GM18498 (cell line): ENCODE results near the gene GAGE12J.
"Not testable (repeated sequence)": the region's sequence is repeated elsewhere in the genome, so short reads cannot be mapped to it uniquely, and the experiment has no call there.

Source experiments
- ATAC-seq: cut with Tn5 transposase; IDR thresholded peaks from one replicate; pipeline ENCODE4 v1.9.1; 2021; ENCODE audit warnings: mild to moderate bottlenecking, moderate library complexity; ENCODE audit not compliant: unreplicated experiment

The GAGE12J gene

DNA sequence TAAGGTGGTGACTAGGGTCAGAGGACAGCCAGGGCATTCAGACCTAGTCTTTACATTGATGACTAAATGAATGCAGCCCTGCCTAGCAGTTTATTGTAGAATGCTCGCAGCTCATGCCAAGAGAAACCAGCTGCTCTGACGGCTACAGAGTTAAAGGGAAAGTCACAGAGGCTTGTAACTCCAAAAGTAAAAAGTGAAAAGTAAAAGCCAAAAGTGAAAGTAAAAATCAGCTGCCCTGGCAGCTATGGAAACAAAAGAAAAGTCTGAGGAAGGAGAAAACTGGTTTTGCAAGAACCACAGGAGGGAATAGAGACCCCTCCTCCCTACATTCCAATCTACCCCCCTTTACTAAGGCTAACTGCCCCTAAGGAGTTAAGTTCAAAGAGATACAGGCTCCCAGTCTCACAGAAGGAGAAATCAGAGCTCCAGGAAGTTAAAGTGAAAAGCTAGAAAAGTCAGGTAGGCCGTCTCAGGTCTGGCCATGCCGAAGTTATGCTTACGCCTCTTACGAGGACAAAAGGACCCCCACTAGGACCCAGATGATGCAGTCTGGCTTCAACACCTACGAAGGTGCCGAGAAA is 12.3 kb upstream of the GAGE12J start:
- no peak for ATAC-seq

DNA sequence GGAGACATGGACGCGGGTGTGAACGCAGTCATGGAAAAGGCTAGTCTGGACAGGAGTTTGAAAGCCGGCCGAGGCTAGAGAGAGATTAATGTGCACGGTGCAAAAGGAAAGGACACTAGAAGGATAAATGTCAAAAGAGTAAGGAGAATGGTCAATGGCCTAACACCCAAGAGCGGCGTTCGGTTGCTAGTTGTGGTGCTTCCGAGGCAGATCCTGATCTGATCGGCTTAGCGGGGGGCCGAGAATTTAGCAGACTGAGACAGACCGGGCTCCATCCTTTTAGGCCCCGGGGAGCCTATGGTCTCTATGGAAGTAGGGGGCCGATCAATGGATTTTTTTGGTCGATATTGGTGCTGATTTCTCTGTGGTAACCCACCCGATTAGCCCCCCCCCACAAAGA is 11.5 kb upstream of the GAGE12J start:
- no peak for ATAC-seq

DNA sequence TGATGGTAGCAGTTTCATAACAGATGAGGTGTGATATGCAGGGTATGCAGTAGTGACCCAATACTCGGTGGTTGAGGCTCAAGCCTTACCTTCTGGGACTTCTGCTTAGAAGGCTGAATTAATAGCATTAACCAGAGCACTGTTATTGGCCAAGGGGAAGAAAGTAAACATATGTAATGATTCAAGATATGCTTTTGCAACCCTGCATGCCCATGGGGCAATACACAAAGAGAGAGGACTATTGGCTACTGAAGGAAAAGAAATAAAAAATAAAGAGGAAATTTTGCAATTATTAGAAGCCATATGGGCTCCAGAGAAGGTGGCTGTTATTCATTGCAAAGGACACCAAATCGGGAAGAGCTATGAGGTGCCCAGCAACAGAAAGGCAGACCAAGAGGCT is 9.7 kb upstream of the GAGE12J start:
- no peak for ATAC-seq

DNA sequence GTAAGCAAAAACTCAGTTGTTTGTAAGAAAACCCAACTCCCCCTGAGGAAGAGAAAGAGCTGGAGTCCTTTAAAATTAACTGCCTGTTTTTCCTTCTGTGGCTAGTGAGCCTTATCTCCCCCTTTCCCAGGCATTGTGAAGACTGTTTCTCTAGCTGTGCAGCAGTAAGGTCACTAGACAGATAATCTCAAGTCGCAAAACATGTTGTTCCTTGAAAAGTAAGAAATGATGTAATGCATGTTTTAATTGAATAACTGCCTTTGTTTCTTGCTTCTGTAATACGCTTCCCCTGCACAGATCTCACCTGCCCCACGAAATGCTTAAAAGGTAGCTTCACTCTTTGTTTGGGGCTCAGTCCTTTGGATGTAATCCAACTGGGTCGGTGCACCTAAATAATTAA is 5.8 kb upstream of the GAGE12J start:
- no peak for ATAC-seq

DNA sequence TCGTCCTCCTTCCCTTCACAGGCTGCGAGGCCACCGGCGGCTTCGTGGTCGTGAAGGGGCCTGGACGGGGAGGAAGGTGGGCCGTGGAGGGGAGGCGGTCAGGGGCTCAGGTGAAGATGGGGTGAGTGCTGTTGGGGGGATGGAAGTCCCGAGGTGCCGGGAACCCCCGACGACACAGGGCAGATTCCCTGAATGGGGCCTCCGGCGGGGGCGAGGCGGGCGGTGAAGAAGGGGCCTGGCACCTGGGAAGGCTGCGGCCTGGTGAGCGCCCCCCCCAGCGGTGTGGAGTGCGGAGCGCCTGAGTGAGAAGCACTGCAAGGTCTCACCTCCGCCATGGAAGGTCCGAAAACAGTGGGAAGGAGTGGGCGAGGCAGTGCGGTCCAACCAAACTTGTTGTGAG is 429 bp downstream of the GAGE12J start:
- not testable (repeated sequence) for ATAC-seq

DNA sequence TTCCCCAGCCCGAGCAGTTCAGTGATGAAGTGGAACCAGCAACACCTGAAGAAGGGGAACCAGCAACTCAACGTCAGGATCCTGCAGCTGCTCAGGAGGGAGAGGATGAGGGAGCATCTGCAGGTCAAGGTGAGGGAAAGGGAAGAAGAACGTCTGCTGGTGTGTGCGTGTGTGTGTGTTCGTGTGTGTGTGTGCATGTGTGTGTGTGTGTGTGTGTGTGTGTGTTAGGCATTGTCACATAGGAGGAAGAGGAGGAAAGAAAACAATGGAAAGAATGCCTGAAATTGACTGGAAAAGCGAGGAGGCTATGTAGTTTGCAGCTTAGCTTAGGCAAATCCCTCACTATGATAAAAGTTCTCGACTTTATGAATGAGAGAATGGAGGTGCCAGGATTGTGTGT is 1.9 kb downstream of the GAGE12J start:
- ATAC-seq, result not testable (repeated sequence)

DNA sequence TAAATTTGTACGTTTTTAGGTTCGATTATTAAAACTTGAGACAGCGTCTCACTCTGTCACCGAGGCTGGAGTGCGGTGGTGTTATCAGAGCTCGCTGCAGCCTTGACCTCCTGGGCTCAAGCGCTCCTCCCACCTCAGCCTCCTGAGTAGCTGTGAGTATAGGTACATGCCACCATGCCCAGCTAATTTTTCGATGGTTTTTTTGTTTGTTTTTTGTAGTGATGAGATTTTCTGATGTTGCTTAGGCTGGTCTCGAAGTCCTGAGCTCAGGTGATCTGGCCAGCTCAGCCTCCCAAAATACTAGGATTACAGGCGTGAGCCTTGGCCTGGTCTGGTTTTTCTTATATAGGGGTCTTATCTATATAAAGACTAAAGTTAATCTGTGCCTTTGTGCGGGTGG is 8.6 kb downstream of the GAGE12J start:
- ATAC-seq, result not testable (repeated sequence)

DNA sequence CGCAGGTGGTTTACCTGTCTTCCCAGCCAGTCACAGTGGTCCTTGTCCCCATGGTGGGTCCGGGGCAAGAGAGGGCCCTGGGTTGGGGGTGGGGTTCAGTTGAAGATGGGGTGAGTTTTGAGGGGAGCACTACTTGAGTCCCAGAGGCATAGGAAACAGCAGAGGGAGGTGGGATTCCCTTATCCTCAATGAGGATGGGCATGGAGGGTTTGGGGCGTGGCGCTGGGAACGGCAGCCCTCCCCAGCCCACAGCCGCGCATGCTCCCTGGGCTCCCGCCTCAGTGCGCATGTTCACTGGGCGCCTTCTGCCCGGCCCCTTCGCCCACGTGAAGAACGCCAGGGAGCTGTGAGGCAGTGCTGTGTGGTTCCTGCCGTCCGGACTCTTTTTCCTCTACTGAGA is 9.4 kb downstream of the GAGE12J start, which contains the start of gene GAGE13:
TSS of gene GAGE13 (plus strand) at position 301 of the 400 bp plus-strand sequence. CDS start 1,156 bp downstream, outside the sequence.
- not testable (repeated sequence) for ATAC-seq

DNA sequence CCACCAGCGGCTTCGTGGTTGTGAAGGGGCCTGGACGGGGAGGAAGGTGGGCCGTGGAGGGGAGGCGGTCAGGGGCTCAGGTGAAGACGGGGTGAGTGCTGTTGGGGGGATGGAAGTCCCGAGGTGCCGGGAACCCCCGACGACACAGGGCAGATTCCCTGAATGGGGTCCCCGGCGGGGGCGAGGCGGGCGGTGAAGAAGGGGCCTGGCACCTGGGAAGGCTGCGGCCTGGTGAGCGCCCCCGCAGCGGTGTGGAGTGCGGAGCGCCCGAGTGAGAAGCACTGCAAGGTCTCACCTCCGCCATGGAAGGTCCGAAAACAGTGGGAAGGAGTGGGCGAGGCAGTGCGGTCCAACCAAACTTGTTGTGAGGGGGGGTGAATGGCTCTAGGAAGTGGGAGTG is 10.0 kb downstream of the GAGE12J start:
- ATAC-seq, result not testable (repeated sequence)

DNA sequence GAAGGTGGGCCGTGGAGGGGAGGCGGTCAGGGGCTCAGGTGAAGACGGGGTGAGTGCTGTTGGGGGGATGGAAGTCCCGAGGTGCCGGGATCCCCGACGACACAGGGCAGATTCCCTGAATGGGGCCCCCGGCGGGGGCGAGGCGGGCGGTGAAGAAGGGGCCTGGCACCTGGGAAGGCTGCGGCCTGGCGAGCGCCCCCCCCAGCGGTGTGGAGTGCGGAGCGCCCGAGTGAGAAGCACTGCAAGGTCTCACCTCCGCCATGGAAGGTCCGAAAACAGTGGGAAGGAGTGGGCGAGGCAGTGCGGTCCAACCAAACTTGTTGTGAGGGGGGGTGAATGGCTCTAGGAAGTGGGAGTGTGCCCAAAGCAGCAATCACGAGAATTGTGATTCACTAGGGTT is 19.6 kb downstream of the GAGE12J start:
- not testable (repeated sequence) for ATAC-seq

DNA sequence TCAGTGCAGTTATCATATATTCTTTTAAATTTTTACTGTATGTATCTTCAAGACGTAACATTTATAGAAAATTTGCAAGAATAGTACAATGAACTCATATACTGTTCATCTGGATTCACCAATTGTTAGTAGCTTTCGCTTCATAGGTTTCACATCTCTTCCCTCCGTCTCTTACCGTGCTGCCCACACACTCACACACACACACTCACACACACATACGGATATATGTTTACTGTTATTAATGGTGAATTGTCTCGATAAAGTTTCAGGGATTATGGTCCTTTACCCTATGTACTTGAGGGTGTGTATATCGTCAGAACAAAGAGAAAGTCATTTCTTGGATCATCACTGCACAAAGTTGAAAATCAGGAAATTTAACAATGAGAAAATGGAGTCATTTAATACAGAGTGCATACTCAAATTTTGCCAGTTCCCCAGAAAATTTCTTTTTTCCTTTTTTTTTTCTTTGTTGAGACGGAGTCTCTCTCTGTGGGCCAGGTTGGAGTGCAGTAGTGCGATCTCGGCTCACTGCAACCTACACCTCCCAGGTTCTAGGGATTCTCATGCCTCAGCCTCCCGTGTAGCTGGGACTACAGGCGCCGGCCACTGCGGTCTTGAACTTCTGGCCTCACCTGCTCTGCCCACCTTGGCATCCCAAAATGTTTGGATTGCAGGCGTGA is 22.8 kb downstream of the GAGE12J start:
- ATAC-seq, result not testable (repeated sequence)

DNA sequence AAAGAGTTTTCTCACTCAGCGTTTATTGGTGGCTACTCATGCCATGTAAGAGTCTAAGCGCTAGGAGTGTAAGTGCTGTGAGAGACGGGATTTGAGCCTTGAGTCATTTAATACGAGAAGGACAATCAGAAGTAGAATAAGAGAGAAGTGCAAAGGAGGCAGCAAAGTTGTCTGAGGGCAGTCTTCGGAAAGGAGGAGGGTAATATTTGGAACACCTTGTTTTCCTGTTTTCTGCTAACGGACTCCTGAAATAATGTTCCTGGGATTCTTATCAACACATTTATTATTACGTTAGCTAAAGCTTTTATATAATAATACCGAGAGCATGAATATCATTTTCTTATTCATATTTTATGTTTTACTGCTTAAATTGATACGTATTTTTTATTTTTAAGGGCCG is 23.6 kb downstream of the GAGE12J start:
- not testable (repeated sequence) for ATAC-seq

DNA sequence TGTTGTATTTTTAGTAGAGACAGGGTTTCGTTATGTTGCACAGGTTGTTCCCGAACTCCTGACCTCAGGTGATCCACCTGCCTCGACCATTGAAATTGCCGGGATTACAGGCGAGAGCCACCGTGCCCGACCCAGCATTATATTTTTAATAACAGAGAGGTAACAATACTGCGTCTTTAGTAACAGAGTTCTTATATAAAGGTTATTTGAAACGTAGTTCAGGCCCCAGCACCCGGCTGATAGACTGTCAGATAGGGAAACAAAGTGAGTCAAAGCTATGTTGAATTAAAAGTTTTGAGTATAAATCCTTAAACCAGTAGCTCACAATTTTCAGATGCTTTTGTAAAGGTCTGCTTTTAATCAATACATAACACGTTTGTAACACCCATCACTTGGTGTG is 24.3 kb downstream of the GAGE12J start:
- not testable (repeated sequence) for ATAC-seq
